Daoy (cell line): ENCODE results near the gene DUSP23. TPM values are rescaled to one million over a fixed set of nuclear protein-coding genes. Genes with fewer than 3 reads are reported as not detected.

Experiments
- DNase-seq: peaks from one replicate; pipeline ENCODE4 v3.0.0-alpha.2; 2015; ENCODE audit warnings: low read depth
- total RNA-seq: library from RNA; depleted of rRNA; stranded (reverse); fragments of >200 nt; shearing (Covaris generic); gene quantifications from 2 replicates; pipeline ENCODE4 v1.2.3, GENCODE V29; 2014; rRNA removed

DUSP23 gene
- total RNA-seq = 1.2 TPM in 1 of 2 replicates, not detected in the other

DNA sequence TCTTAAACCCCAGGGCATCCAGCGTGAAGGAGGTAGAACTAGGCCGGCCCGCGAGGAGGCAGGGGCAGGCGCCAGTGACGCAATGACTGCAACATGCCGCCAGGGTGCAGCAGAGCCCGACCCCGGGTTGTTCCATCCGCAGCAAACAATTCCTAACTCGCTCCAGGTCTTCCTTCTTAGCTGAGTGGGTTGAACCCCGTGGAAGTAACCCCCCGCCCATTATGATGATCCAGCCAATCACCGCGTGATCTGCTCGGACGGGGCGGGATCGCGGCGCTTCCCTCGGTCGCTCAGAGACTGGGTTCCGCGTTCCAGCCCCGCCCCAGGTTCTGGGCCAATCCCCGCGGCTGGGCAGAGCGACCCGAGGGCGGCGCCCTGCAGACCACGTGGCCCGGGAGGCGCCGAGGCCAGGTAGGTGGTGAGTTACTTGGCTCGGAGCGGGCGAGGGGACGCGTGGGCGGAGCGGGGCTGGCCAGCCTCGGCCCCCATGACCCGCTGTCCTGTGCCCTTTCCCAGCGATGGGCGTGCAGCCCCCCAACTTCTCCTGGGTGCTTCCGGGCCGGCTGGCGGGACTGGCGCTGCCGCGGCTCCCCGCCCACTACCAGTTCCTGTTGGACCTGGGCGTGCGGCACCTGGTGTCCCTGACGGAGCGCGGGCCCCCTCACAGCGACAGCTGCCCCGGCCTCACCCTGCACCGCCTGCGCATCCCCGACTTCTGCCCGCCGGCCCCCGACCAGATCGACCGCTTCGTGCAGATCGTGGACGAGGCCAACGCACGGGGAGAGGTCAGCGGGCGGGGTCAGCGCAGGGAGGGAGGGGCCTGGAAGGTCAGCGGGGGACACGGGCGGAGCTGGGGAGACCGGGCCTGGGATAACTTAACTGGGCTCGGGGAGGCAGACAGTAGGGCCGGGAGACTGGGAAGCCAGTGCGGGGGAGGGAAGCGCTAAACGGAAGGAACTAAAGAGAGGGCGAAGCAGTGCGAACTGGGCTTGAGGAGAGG is at the start of gene DUSP23:
DUSP23 (plus strand) TSS at position 380 of the 1,000 bp plus-strand sequence; CDS start at position 519, 139 bp downstream.
- peak; percentile 76 for DNase-seq

- no peak for DNase-seq
These were observed 43.4 kb upstream of the DUSP23 start for GRCh38 chr1:159737238-159737916.

DNA sequence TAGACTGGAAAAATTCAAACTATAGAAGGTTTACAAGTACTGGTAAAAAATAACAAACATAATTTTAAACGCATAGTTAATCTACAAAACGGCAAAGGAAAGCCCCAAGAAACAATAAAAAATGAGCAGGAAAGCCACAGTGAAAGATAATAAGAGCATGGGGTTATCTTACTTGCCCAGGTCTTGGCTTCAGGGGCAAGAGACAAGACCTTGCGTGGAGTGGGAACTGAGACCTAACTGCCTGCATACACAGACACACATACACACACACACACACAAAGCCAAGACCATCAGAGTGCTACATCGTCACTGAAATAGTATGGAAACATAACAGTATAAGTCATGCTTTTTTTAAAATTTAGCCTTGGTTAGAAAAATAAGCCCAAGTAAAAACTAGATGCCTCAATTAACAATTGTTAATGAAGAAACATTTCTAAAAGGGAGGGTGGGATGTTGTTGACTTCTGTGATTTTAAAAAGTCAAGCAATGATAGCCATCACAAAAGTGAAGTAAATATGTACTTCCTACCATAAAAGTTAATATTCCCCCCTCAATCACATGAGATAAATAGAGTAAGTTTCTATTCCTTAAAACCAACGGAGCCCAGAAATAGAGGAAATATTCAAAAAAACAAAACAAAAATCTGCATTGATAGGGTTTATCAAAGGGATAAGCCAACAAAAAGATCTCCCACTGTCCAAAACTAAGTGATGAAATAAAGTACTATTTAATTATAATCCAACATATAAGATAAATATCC is 36.9 kb upstream of the DUSP23 start:
- DNase-seq = no peak

DNA sequence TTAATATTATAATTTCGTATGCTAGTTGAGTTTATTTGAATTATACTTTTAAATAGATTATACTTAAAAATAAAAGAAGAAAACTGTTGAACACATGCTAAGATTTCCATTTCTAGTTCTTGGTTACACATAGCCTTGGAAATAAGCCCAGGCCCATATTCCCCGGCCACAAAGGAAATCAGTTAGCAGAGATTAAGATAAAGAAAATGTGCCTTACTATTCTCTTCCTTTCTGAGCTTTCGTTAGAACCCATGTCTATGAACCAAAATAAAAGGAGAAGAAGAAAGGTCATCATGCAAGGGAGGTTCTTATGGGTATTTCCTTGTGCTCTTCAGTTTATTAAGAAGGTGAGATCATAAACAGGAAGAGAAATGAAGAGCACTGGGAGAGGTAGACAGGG is 34.1 kb upstream of the DUSP23 start:
- DNase-seq = no peak

DNA sequence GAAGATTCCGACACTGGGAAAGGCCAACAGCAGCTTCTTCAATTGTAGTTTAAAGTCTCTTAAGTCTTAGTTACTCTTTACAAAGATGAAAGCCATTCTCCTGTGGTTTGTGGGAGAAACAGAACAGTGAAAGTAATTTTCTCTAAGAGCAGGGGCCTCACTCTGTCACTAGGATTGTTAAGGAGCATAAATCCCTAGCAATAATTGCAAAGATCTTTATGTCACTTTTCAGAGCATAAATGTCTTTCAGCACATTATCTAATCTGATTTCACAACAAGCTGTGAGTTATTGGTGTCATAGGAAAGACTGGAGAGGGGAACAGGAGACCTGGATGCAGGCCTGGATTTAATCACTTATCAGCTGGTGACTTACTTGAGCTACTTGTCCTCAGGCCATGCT is 32.4 kb upstream of the DUSP23 start:
- no peak for DNase-seq

DNA sequence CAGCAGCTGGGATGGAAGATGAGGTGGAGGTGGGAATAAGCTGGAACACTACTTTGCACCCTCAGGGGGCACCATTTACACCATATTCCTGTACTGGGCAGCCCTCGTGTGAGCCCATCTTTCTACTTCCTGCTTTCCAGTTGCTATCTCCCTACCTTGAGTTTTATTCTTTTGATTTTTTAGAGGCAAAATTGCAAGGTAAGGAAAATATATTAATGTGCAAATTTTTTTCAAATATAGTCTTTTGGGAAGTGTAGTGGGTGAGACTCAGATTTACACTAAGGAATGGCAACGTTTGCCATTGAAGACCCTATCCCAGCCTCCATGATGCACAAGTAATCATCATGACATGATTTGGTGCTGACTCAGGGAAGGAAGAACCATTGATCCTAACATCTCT is 31.1 kb upstream of the DUSP23 start:
- DNase-seq = no peak

GRCh38 chr1:159750621-159751020 is 30.1 kb upstream of the DUSP23 start:
- DNase-seq = no peak

DNA sequence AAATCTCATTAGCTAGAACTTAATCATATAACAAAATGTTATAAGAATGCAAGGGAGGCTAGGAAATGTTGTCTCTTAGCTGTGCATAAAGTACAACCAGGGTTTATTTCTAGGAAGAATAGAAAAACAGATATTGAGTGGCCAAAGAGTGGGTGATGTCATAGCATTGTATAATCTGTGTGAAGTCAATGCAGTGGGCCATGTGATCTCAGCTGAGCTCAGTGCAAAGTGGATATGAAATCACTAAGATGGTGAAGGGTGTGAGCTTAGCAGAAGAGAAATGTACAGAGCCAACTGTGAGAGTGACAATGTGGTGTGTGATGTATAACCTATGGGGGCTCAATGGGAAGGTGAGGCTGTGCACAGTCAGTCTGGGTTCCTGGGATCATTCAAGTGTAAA is 29.7 kb upstream of the DUSP23 start:
- no peak for DNase-seq

- no peak for DNase-seq
These were observed 28.6 kb upstream of the DUSP23 start for GRCh38 chr1:159752135-159752580.

DNA sequence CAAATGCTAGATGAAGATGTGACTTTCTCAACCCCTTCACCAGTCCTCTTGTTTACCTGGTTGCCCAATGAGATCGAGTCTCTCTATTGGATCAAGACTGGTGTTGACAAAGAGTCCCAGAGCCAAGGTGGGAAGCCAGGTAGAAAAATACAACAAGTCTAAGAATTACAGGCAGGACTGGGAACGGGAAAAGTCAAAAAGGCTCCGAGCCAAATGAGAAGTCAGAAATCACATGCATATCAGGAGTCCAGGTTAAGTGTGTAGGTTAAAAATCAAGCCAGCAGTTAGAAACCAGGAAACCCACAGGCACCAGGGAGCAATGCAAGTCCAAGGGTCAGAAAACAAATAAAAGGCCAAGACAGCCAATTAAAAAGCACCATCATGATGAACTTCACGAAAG is 27.4 kb upstream of the DUSP23 start:
- DNase-seq = no peak

- DNase-seq = no peak
These were observed 25.2 kb upstream of the DUSP23 start for GRCh38 chr1:159755451-159756007.

- DNase-seq = no peak
These were observed 24.4 kb upstream of the DUSP23 start for GRCh38 chr1:159756397-159756796.

DNA sequence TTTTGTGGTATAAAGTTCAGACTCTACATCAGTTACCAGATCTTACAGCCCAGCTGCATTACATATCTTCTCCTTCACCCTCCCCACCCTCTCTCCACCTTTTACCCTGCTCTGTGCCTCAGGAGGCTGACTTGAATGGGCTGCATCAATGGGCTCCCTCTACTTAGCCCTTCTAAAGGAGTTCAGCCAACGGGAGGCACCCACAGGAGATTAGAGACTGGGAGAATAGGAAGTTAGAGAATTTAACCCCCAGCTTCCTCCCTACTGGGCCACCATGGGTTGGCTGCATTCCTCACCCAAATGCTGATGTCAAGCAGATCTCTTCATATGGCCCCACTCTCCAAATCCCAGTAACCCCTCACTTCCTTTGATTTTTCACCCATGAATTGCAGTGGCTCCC is 17.1 kb upstream of the DUSP23 start:
- no peak for DNase-seq

DNA sequence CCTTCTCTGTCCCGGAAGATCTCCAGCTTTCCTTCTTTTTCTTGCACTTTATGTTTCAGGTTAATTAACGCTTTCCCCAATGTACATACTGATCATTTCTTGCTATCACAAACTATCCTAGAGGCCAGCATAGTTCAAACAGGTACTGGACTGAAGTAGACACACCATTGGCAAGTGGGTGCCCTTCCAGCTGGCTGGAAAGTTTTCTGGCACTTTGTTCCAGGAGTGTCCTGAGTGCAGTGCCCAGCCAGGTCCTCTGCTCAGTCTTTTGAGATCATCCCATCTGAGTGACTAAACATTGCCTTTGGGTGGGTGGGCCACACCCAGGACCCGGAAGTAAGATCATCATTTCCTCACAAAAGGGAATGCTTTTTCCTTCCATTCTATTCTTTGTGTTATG is 15.0 kb upstream of the DUSP23 start:
- DNase-seq = no peak

GRCh38 chr1:159771127-159771895 is 9.5 kb upstream of the DUSP23 start:
- DNase-seq = no peak

- no peak for DNase-seq
These were observed 6.3 kb upstream of the DUSP23 start for GRCh38 chr1:159774465-159774864.

DNA sequence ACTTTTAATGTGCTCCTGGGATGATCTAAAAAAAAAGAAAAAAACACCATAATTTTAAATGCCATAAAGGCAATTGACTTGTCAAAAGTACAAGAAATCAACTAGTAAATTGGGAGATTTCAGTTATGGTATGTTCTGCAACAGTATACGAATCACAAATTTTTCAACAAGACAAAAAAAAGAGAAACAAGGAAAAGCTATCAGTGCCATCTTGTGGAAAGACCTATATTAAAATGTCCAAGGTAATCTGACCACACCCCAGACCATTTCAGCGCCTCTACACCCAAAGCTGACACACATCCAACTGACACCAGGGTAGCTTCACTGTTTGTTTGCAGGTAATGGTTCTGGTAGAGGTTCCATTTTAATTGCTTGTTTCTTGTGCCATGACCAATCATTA is 5.0 kb upstream of the DUSP23 start:
- no peak for DNase-seq

DNA sequence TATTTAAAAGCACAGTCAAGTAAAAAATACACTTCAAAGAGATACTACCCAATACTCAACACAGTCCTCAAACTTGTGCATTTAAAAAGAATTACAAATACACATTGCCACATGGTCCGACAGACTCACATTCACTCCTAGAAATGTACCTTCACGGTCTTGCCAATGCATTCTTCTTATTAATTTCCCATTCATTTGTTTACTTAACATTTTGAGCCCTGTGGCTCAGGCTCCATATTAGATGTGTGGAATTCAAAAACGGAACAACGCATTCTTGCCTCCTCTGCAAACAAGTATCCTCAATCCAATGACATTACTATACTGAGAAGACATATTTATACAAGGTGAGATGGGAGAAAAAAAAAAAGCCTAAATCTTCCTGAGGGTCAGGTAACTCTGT is 2.5 kb upstream of the DUSP23 start:
- DNase-seq = no peak

GRCh38 chr1:159779403-159779851 is 1.3 kb upstream of the DUSP23 start:
- peak; percentile 84 for DNase-seq

GRCh38 chr1:159781992-159782391 is 1.2 kb downstream of the DUSP23 start:
- DNase-seq = no peak

- no peak for DNase-seq
These were observed 3.0 kb downstream of the DUSP23 start for GRCh38 chr1:159783724-159784123.
